ENCODE data around the gene CFAP410.

CFAP410 gene

GRCh38 chr21:44291936-44292811 is 47.0 kb downstream of the CFAP410 start:
- Histone ChIP-seq H3K27ac (replicated peaks) (no peak overlapping the region), H3K27me3 (ENCODE audit: insufficient read depth, poor library complexity, severe bottlenecking) (no peaks in the 10 kb centered on the region), H3K4me3 (replicated peaks; ENCODE audit: insufficient read depth, low read length) (no peak overlapping the region)
- TF ChIP-seq CTCF (IDR thresholded peaks at IDR 0.05; ENCODE audit: insufficient read depth, low read length) = no peak
- no peak for TF ChIP-seq SPI1 (IDR thresholded peaks at IDR 0.05; ENCODE audit: borderline replicate concordance, low read depth)
- no peak for TF ChIP-seq POLR2AphosphoS5 (IDR thresholded peaks at IDR 0.05; ENCODE audit: low read depth)
- no peak for TF ChIP-seq REST (IDR thresholded peaks at IDR 0.05; ENCODE audit: insufficient replicate concordance, low read depth)
- no peak for TF ChIP-seq GABPA (IDR thresholded peaks at IDR 0.05; ENCODE audit: low read depth)
- DNase-seq (ENCODE audit: low read depth in 1 of 2, low spot score in 1 of 2) = no peak

DNA sequence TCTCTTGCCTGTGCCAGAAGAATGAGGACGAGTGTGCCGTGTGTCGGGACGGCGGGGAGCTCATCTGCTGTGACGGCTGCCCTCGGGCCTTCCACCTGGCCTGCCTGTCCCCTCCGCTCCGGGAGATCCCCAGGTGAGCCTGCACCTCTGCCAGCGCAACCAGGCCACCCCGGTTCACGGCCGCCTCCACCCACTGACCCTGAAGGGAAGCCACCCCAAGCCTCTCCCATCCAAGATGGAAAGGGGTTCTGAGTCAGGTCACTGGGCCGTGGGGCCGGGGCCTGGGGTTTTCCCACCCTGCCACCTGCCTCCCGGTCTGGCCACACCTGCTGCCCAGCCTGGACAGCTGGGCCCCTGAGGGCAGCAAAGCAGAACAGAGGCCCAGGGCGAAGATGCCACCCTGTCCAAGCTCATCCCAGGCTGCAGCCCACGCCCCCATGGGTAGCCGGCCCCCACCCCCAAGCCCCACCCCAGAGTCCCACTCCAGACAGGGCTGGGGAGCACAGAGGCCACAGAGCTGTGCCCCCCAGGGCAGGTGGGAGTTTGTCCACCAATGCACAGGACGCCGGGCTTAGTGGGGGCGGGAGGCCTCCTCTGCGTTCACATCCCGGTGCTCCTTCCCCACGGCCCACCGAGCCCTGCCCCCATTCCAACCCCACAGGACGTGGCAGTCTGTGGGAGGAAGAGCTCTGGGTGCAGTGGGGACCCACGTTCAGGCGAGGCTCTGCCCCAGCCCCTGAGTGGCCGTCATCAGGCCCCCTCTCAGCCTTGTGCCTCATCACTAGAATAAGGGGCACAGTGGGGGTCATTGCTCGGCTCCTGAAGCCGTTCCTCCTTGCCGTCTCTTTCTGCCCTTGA is 47.9 kb downstream of the CFAP410 start:
- no peak for TF ChIP-seq GABPA (IDR thresholded peaks at IDR 0.05; ENCODE audit: low read depth)
- no peak for TF ChIP-seq CTCF (IDR thresholded peaks at IDR 0.05; ENCODE audit: insufficient read depth, low read length)

GRCh38 chr21:44290327-44291077 is 48.7 kb downstream of the CFAP410 start:
- Histone ChIP-seq H3K27me3 (ENCODE audit: insufficient read depth, poor library complexity, severe bottlenecking) (no peaks in the 10 kb centered on the region), H3K27ac (replicated peaks) (no peak overlapping the region), H3K4me3 (replicated peaks; ENCODE audit: insufficient read depth, low read length) (no peak overlapping the region)
- DNase-seq (ENCODE audit: low read depth in 1 of 2, low spot score in 1 of 2) = no peak
- no peak for TF ChIP-seq GABPA (IDR thresholded peaks at IDR 0.05; ENCODE audit: low read depth)
- TF ChIP-seq REST (IDR thresholded peaks at IDR 0.05; ENCODE audit: insufficient replicate concordance, low read depth) = no peak
- TF ChIP-seq CTCF (IDR thresholded peaks at IDR 0.05; ENCODE audit: insufficient read depth, low read length) = no peak
- TF ChIP-seq POLR2AphosphoS5 (IDR thresholded peaks at IDR 0.05; ENCODE audit: low read depth) = no peak
- no peak for TF ChIP-seq SPI1 (IDR thresholded peaks at IDR 0.05; ENCODE audit: borderline replicate concordance, low read depth)

More for the DNA sequence above, 47.9 kb downstream of the CFAP410 start:
- no peak for DNase-seq (ENCODE audit: low read depth in 1 of 2, low spot score in 1 of 2)
- H3K27ac ChIP-seq (replicated peaks) = no peak overlapping the region
- H3K27me3 ChIP-seq (ENCODE audit: insufficient read depth, poor library complexity, severe bottlenecking) = no peaks in the 10 kb centered on the region
- no peak overlapping the region for H3K4me3 ChIP-seq (replicated peaks; ENCODE audit: insufficient read depth, low read length)

Data from HL-60 (cell line).